Measurements from ENCODE around the gene RAB11FIP4.
"Not testable (repeated sequence)": the region's sequence is repeated elsewhere in the genome, so short reads cannot be mapped to it uniquely, and the experiment has no call there.

The RAB11FIP4 gene, protein sequence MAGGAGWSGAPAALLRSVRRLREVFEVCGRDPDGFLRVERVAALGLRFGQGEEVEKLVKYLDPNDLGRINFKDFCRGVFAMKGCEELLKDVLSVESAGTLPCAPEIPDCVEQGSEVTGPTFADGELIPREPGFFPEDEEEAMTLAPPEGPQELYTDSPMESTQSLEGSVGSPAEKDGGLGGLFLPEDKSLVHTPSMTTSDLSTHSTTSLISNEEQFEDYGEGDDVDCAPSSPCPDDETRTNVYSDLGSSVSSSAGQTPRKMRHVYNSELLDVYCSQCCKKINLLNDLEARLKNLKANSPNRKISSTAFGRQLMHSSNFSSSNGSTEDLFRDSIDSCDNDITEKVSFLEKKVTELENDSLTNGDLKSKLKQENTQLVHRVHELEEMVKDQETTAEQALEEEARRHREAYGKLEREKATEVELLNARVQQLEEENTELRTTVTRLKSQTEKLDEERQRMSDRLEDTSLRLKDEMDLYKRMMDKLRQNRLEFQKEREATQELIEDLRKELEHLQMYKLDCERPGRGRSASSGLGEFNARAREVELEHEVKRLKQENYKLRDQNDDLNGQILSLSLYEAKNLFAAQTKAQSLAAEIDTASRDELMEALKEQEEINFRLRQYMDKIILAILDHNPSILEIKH
- long read RNA-seq, donor 1, partial matches to known transcripts = 0 of 1 reads
- long read RNA-seq, donor 1, other reads (novel, unspliced or antisense) = 0 of 1 reads
- long read RNA-seq, donor 2, partial matches to known transcripts = 0 of 1 reads
- long read RNA-seq, donor 2, other reads (novel, unspliced or antisense) = 0 of 1 reads
- long read RNA-seq, donor 3, partial matches to known transcripts = 0 of 2 reads
- long read RNA-seq, donor 3, other reads (novel, unspliced or antisense) = 0 of 2 reads
- long read RNA-seq, donor 4, partial matches to known transcripts = 0 of 1 reads
- long read RNA-seq, donor 4, other reads (novel, unspliced or antisense) = 0 of 1 reads
- long read RNA-seq, donor 5, partial matches to known transcripts = 0 of 2 reads
- long read RNA-seq, donor 5, other reads (novel, unspliced or antisense) = 0 of 2 reads
- long read RNA-seq, donor 6, partial matches to known transcripts = 0 of 1 reads
- long read RNA-seq, donor 6, other reads (novel, unspliced or antisense) = 0 of 1 reads
- long read RNA-seq, donor 7 = 0 reads
- long read RNA-seq, donor 8 = 0 reads

DNA sequence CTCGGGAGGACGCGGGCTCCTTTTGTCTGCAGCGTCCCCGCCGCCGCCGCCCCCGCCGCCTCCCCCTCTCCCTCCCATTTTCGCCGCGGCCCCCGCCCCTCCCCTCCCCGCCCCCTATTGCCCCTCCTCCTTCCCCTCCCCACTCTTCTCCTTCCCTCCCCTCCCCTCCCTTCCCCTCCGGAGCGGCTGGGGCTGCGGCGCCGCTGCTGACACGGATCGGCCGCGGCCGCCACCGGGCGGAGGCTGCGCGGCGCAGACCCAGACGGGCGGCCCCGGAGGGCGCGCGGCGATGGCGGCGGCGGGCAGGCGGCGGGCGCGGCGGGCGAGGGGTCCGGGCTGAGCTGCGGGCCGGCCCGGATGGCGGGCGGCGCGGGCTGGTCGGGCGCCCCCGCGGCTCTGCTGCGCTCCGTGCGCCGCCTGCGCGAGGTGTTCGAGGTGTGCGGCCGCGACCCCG, at the start of gene RAB11FIP4:
TSS of gene RAB11FIP4 (plus strand) at position 180 of the 454 bp plus-strand sequence. CDS start at position 358, 178 bp downstream.
- DNase-seq = no peak

DNA sequence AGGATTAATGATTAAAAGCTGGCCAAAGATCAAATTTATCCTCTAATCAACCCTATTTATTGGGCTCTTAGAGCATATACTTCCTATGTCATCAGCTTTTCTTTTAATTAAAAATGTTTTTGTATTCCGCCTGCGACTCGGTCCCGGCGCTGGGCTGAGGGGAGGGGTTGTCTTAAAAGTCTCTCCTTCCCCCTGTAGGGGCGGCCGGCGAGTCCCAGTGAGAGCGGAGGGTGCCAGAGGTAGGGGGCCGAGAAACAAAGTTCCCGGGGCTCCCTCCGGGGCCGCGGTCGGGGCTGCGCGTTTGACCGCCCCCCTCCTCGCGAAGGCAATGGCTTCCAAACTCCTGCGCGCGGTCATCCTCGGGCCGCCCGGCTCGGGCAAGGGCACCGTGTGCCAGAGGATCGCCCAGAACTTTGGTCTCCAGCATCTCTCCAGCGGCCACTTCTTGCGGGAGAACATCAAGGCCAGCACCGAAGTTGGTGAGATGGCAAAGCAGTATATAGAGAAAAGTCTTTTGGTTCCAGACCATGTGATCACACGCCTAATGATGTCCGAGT, 46.2 kb upstream of the RAB11FIP4 start:
- DNase-seq = not testable (repeated sequence)

DNA sequence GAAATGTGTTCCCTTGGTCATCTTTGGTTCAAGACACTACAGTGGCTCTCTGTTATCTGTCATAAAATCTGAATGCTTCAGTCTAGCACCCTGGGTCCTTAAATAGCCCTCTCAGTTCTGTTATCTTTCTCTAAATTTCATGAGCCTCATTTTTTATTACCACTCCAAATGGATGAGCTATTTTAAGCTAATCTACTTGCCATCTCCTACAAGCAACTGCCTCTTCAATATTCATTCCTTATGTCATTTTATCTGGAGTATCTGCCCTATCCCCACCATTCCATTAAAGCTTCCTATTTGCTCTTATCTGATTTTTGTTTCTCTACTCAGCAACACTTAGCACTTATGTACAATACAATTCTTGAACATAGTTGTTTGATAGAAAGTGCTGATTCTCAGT, 42.0 kb upstream of the RAB11FIP4 start:
- DNase-seq = no peak

DNA sequence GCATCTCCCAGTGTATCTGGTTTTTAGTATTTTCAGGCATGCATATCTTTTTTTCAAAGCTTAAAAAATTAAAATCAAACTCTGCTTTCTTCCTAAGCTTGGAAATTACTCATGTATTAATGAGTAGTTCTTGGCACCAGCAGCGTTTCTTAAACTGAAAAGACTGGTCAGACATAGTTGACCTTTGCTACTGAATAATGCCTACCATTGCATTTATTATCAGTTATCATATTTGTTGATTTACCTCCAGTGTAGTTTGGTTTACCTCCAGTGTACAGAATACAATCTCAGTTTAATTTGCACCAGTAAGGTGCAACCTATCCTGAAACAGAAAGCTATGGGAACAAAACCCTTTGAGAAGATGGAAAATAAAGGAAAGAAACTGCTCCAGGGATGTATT, 35.5 kb upstream of the RAB11FIP4 start:
- DNase-seq = no peak

DNA sequence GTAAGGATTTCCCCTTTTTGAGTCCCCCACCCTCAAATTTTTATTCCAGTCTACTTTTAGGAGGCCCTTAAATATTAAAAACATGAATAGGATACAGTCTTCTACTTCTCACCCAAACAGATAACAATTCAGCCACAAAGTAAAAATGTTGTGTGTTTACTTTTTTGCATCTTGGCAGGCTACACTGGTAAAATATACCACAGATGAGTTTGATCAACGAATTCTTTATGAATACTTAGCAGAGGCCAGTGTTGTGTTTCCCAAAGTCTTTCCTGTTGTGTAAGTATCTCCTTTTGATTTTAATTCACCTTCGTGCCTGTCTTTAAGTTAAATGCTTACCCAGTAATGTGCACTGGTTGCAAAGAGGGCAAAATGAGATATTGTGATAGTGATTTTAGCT, 34.4 kb upstream of the RAB11FIP4 start:
- no peak for DNase-seq

DNA sequence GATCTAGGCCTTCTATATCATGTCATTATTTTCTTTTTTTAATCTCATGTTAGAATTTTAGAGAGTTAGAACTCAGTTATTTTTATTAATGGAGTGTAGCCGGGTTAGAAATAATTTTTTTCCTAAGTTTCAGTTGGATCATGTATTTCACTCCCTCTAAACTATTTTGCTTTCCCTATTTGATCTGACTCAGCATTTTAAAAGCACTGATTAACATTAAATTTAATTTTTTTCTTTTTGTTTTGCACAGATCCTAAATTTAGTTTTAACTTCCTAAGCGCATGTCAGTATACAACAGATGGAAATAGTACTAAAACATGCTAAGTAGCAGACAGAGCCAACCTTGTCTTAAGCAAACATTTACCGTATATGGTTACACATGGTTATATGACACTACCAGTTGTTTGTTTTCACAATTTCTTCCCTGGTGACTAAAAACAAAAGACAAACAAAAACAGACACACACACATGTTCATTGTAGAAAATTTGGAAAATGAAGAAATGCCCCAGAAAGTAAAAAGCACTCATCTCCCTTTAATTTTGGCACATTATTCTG, 33.6 kb upstream of the RAB11FIP4 start:
- DNase-seq = no peak

DNA sequence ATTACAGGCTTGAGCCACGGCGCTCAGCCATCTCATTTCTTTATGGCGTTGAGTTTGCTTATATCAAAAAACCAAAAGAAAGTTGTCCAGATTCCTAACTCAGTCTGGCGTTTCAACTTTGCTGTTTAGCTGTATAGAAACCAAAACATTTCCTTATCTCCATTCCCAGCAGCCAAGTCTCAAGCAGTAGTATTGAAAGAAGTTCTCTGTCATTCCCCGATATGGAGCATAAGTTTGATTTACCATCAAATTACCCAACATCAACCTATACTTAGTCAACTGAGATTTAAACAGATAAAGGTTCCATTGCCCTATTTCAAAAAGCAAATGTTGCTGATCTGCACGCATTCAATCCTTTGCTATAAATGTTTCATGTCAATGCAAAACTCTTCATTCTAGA, 27.5 kb upstream of the RAB11FIP4 start:
- DNase-seq = no peak

DNA sequence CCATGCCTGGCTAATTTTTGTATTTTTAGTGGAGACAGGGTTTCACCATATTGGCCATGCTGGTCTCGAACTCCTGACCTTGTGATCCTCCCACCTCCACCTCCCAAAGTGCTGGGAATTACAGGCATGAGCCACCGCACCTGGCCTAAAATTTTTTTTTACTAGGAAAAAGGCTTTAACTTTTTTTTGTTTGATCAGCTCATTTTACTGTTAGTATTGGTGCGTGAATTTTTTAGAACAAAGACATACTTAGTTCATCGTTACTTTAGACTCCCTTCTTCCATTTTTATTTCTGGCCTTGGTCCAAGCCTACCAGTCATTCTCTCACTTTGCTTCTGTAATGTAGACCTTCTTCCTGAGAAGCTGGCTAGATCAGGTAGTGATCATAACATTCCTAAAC, 25.4 kb upstream of the RAB11FIP4 start:
- DNase-seq = no peak

DNA sequence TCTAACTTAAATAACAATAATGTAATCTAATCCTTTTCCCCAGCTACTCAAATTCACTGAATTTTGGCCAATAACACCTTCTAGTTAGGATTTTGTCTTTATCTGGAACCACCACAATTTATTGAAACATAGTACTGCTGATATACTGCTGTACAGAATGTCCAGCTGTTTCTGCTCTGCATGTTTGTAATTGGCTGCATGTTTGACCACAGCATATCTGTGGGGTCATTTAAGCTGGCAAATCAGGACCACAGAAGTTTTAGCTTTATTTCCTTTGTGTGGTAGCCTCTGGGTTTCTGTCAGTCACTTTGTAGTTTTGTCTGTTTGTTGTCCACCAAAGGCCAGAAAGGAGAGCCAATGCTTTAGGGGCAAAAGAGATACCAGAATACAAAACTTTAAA, 22.2 kb upstream of the RAB11FIP4 start:
- DNase-seq = no peak

DNA sequence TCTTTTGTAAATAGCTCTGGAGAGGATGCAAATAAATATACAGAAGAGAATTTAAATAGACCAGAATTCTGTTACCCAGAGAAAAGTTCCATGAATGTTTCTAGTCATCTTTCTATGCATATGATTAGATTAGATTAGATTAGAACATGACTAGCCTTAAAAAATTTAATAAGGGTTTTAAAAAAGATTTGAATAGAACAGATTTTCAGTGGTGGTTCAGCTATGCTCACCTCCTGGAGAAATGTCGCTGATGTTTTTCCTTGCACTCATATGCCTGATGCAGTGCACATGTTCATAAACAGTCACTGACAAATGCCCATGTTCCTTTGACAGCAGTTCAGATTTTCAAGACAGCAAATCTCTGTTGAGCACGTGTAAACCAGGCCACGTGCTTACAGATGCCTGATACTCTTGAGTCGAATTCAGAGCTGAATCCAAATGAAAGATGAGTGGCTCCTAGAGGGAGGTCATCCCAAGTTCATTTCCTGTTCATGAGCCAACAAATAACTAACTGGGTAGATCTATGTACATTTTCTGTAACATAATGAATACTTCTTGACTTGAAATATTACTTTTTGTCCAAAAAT, 19.9 kb upstream of the RAB11FIP4 start:
- no peak for DNase-seq

DNA sequence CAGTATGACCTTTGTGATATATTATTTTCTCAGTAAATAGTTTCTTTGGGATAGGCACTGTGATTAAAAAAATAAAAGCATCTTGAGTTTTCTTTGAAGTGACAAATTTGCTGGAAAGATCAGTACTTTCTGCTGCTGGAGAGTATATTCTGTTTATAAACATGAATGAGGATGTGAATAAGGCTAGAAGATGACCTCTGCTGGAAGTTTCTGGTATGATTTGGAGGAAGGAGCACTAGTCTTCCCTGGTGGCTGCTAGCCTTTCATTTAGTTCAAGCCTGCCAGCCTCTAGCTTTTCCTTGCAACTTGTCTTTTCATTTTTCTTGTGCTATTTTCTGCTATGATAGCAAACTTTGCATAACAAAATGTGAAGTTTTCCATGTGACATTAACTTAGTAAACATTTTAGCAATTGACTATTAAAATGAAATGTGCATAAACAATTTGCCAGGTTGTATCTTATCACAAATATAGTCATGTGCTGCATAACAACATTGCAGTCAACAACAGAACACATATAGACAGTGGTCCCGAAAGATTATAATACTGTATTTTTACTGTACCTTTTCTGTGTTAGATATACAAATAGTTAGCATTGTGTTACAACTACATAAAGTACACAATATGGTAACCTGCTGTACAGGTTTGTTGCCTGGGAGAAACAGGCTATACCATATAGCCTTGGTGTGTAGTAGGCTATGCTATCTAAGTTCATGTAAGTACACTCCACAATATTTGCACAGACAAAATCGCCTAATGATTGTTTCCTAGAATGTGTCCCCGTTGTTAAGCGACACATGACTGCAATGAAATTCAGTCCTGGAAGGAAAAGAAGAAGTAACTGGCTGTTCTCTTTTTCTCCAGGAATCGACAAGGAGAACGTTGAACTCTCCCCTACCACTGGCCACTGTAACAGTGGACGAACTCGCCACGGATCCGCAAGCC, 18.1 kb upstream of the RAB11FIP4 start:
- no peak for DNase-seq

DNA sequence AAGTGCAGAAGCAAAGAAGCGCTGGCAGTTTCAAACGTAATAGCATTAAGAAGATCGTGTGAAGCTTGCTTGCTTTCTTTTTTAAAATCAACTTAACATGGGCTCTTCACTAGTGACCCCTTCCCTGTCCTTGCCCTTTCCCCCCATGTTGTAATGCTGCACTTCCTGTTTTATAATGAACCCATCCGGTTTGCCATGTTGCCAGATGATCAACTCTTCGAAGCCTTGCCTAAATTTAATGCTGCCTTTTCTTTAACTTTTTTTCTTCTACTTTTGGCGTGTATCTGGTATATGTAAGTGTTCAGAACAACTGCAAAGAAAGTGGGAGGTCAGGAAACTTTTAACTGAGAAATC, 17.4 kb upstream of the RAB11FIP4 start:
- no peak for DNase-seq

DNA sequence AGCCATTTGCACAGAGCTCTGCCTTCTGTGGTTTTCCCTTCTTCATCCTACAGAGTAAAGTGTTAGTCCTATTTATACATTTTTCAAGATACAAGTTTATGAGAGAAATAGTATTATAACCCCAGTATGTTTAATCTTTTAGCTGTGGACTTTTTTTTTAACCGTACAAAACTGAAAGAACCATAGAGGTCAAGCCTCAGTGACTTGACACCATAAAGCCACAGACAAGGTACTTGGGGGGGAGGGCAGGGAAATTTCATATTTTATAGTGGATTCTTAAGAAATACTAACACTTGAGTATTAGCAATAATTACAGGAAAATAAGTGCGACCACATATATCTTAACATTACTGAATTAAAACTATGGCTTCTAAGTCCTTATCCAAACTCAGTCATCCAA, 17.0 kb upstream of the RAB11FIP4 start:
- no peak for DNase-seq

DNA sequence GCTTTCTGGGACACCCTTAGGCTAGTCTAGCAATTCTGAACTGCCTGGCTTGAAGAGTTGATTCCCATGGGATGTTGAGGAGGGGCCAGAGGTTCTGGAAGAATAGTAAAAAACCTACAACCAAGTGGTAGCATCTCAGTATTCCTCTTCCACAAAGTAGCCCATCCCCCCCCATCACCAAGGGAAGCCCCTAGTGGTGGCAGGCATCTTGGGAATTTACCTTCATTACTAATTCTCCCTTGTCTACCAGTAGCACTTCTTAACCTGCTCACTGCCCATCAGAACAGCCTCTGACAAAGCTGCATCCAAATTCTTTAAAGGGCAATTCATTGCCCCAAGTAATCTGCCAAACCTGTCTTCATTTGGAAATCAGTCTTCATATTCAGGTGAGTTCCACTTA, 12.8 kb upstream of the RAB11FIP4 start:
- DNase-seq = no peak

DNA sequence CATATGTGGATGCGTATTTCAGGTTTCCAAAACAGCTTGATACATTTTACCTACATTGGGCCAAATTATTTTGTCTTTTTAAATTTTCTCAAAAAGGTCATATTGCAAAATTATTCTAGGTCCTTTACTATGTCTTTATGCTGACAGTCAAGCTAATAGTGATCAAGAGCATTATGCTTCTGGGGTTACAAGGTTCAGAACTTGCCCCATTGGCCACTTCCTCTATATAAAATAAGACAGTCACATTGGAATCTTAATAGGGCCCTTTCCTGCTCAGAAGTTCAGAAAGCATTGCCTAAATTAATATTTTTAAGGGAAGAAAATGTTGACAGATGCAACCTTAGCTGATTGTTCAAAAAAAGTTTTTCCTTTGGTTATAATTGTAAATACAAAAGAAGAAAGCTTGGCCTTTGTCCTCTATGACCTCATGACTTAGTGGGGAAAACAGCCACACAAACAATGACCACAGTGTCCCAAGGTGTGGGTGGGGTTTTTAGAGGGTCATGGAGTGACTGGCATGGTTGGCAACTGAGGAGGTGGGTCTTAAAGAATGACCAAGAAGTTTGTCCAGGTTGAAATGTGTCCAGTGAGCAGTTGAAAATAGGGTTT, 11.8 kb upstream of the RAB11FIP4 start:
- DNase-seq = no peak

DNA sequence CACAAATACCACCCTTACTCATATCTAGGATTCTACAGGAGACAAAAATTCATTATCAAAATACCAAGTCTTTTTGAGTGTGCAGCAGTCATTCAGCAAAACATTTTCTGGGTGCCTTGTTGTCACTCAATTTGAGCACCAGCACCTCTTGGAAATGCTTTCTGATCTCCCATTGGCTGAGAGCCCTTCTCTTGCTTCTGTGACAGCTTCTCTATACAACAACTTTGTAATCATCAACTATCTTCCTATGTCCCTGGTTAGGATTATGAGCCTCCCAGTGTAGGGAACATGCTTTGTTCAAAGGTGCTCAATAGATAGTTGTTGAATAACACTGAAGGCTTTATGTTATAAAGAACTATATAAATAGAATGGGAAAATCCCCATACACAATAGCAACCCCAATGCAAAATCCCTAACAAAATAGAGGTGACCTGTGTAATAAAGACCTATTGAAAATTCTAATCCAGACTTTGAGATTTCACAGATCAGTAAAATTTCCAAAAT, 10.3 kb upstream of the RAB11FIP4 start:
- DNase-seq = no peak

DNA sequence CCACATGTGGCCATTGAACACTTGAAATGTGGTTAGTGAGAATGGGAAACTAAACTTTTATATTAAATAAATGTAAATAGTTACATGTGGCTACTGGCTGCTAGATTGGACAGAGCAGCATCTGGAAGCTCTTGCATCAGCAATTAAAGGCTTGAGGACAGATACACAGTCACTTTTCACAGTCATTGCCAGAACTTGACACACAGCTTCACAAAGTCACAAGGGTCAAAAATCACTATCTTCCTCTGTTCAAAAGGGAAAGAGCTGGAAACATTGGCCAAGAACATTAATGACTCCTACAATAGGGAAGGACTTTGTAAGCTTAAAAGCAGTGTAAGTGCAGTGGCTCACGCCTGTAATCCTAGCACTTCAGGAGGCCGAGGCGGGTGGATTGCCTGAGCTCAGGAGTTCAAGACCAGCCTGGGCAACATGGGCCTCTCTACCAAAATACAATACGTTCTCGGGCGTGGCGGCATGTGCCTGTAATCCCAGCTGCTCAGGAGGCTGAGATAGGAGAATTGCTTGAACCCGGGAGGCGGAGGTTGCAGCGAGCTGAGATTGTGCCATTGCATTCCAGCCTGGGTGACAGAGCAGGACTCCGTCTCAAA, 8.7 kb upstream of the RAB11FIP4 start:
- not testable (repeated sequence) for DNase-seq

DNA sequence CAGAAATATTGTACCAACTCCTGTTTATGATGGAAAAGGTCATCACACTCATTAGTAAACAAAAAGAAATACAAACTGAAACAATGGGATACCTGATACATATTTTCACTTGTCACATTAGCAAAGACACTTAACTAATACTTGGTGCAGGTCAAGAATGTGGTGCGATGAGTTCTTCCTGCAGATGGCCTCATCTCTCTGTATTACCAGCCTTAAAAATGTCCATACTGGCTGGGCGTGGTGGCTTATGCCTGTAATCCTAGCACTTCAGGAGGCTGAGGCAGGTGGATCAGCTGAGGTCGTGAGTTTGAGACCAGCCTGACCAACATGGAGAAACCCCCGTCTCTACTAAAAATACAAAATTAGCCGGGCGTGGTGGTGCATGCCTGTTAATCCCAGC, 8.0 kb upstream of the RAB11FIP4 start:
- not testable (repeated sequence) for DNase-seq
